Activated CD8-positive, alpha-beta T cell treated with anti-CD3 and anti-CD28 coated beads, Interleukin-2, amount 10 ng/mL, durations not matched to agents 7 days and 5 days (primary cell): ENCODE results near the gene DMAC2L. TPM values are rescaled to one million over a fixed set of nuclear protein-coding genes. Genes with fewer than 3 reads are reported as not detected.
A peak's percentile ranks its signal among the peaks of the same experiment; 100 is the strongest.

Experiments
- ATAC-seq: fragments of 150-1000 bp; cut with Tn5 transposase; one replicate; pipeline ENCODE4 v1.10.0; 2021; ENCODE audit warnings: moderate library complexity
- CTCF ChIA-PET: fragments of 350-600 bp; sonication (Branson Sonifier 250); formaldehyde crosslinking; loops from one replicate; lab custom pipeline; 2021; ENCODE audit warnings: antibody characterized with exemption; lab: Charles Lee
- POLR2A ChIA-PET: fragments of 350-600 bp; sonication (Branson Sonifier 250); formaldehyde crosslinking; loops from one replicate; lab custom pipeline; 2021; ENCODE audit warnings: antibody characterized with exemption; lab: Charles Lee
- DNase-seq: peaks from one replicate; pipeline ENCODE4 v3.0.0-alpha.2; 2020
- H3K27ac Mint-ChIP-seq: one replicate; pipeline ENCODE4 v1.8.0; 2021; ENCODE audit warnings: mild to moderate bottlenecking, mixed read lengths
- H3K27me3 Mint-ChIP-seq: one replicate; pipeline ENCODE4 v1.8.0; 2021; ENCODE audit warnings: low read depth, mixed read lengths
- H3K36me3 Mint-ChIP-seq: one replicate; pipeline ENCODE4 v1.8.0; 2021; ENCODE audit warnings: low read depth, mixed read lengths
- H3K4me1 Mint-ChIP-seq: one replicate; pipeline ENCODE4 v1.8.0; 2021; ENCODE audit warnings: low read depth, mixed read lengths
- H3K4me3 Mint-ChIP-seq: one replicate; pipeline ENCODE4 v1.8.0; 2021; ENCODE audit warnings: mild to moderate bottlenecking, mixed read lengths
- H3K9me3 Mint-ChIP-seq: one replicate; pipeline ENCODE4 v1.8.0; 2022; ENCODE audit warnings: mixed read lengths; ENCODE audit not compliant: insufficient read depth
- total RNA-seq, 2 experiments: library from RNA; stranded (reverse); gene quantifications; one replicate each; pipeline ENCODE4 v1.2.3, GENCODE V29; 2021

The DMAC2L gene
- 10 to 100 TPM; 14.9 to 18.6 TPM for total RNA-seq

- Mint-ChIP-seq H3K36me3 (peaks cover 34% of the 10 kb centered on the region), H3K4me1 (peaks cover 45% of the 10 kb centered on the region), H3K27me3 (no peaks in the 10 kb centered on the region), H3K4me3 (peak within 1 kb of the TSS; percentile 95), H3K9me3 (peaks cover 10% of the 10 kb centered on the region), H3K27ac (peak within 1 kb of the TSS; percentile 98)
- peak; percentile 94 for ATAC-seq
- POLR2A ChIA-PET, result interaction anchor here (0.6 to 2.8 kb wide), 11 partner anchors 9 to 692 kb away, joined by 3 to 25 read pairs (median 3); partner anchors contain the start of genes MGAT2, NIN, RPL36AL and VCPKMT
- DNase-seq, result peak; percentile 92
- CTCF ChIA-PET, result interaction anchor here (0.9 to 3.0 kb wide), 9 partner anchors 9 to 548 kb away, joined by 3 to 50 read pairs (median 3); partner anchors contain the start of genes MAP4K5 and NEMF
These were observed at the start of gene DMAC2L, which contains the start of gene L2HGDH for GRCh38 chr14:50311972-50312733. TSS of gene DMAC2L (plus strand) at chr14:50312324. CDS start at chr14:50321488, 9,164 bp downstream. TSS of gene L2HGDH (minus strand) at chr14:50312229. CDS start at chr14:50312150, 79 bp downstream.

- ATAC-seq (no peak), DNase-seq (no peak)
- Mint-ChIP-seq H3K27me3 (no peaks in the 10 kb centered on the region), H3K36me3 (peaks cover 9% of the 10 kb centered on the region), H3K4me1 (peaks cover 1% of the 10 kb centered on the region), H3K27ac (no peak overlapping the region), H3K4me3 (no peak overlapping the region), H3K9me3 (no peaks in the 10 kb centered on the region)
- ChIA-PET POLR2A (no interaction called here), CTCF (interaction anchor here (0.8 kb wide), 1 partner anchor 14 kb away, joined by 3 read pairs; no protein-coding TSS in a partner anchor)
These were observed 49.3 kb upstream of the DMAC2L start for GRCh38 chr14:50262865-50263264.

GRCh38 chr14:50263321-50263720 lies 48.8 kb upstream of the DMAC2L start:
- CTCF ChIA-PET, result interaction anchor here (0.8 kb wide), 1 partner anchor 14 kb away, joined by 3 read pairs; no protein-coding TSS in a partner anchor
- POLR2A ChIA-PET, result no interaction called here
- no peak overlapping the region for H3K4me3 Mint-ChIP-seq
- ATAC-seq (no peak), DNase-seq (no peak)
- H3K27ac Mint-ChIP-seq, result no peak overlapping the region
- no peaks in the 10 kb centered on the region for H3K27me3 Mint-ChIP-seq
- H3K9me3 Mint-ChIP-seq, result no peaks in the 10 kb centered on the region
- peaks cover 1% of the 10 kb centered on the region for H3K4me1 Mint-ChIP-seq
- H3K36me3 Mint-ChIP-seq, result peaks cover 10% of the 10 kb centered on the region

GRCh38 chr14:50265029-50265428 lies 47.1 kb upstream of the DMAC2L start:
- Mint-ChIP-seq H3K27ac (no peak overlapping the region), H3K9me3 (no peaks in the 10 kb centered on the region), H3K36me3 (peaks cover 15% of the 10 kb centered on the region), H3K27me3 (no peaks in the 10 kb centered on the region), H3K4me1 (peaks cover 1% of the 10 kb centered on the region), H3K4me3 (no peak overlapping the region)
- DNase-seq (no peak), ATAC-seq (no peak)
- ChIA-PET CTCF (no interaction called here), POLR2A (no interaction called here)

GRCh38 chr14:50270932-50271331 lies 41.2 kb upstream of the DMAC2L start:
- DNase-seq (no peak), ATAC-seq (no peak)
- H3K4me3 Mint-ChIP-seq, result no peak overlapping the region
- no peaks in the 10 kb centered on the region for H3K27me3 Mint-ChIP-seq
- no peaks in the 10 kb centered on the region for H3K9me3 Mint-ChIP-seq
- CTCF ChIA-PET, result no interaction called here
- H3K27ac Mint-ChIP-seq, result no peak overlapping the region
- peaks cover 6% of the 10 kb centered on the region for H3K36me3 Mint-ChIP-seq
- no peaks in the 10 kb centered on the region for H3K4me1 Mint-ChIP-seq
- POLR2A ChIA-PET, result no interaction called here

GRCh38 chr14:50272498-50272897 lies 39.6 kb upstream of the DMAC2L start:
- Mint-ChIP-seq H3K9me3 (no peaks in the 10 kb centered on the region), H3K36me3 (peaks cover 9% of the 10 kb centered on the region), H3K27me3 (no peaks in the 10 kb centered on the region), H3K27ac (no peak overlapping the region), H3K4me1 (no peaks in the 10 kb centered on the region), H3K4me3 (no peak overlapping the region)
- POLR2A ChIA-PET, result interaction anchor here (0.6 kb wide), 1 partner anchor 42 kb away, joined by 3 read pairs; no protein-coding TSS in a partner anchor
- CTCF ChIA-PET, result no interaction called here
- no peak for DNase-seq
- ATAC-seq, result no peak

- ATAC-seq (no peak), DNase-seq (no peak)
- ChIA-PET CTCF (interaction anchor here (1.3 kb wide), 1 partner anchor 8 kb away, joined by 3 read pairs; no protein-coding TSS in a partner anchor), POLR2A (no interaction called here)
- no peaks in the 10 kb centered on the region for H3K9me3 Mint-ChIP-seq
- H3K4me3 Mint-ChIP-seq, result no peak overlapping the region
- no peaks in the 10 kb centered on the region for H3K27me3 Mint-ChIP-seq
- H3K4me1 Mint-ChIP-seq, result no peaks in the 10 kb centered on the region
- no peak overlapping the region for H3K27ac Mint-ChIP-seq
- peaks cover 16% of the 10 kb centered on the region for H3K36me3 Mint-ChIP-seq
These were observed 26.3 kb upstream of the DMAC2L start for GRCh38 chr14:50285861-50286260.

- POLR2A ChIA-PET, result no interaction called here
- H3K27ac Mint-ChIP-seq, result no peak overlapping the region
- no peak for DNase-seq
- peaks cover 20% of the 10 kb centered on the region for H3K36me3 Mint-ChIP-seq
- no peaks in the 10 kb centered on the region for H3K9me3 Mint-ChIP-seq
- CTCF ChIA-PET, result no interaction called here
- no peaks in the 10 kb centered on the region for H3K27me3 Mint-ChIP-seq
- no peaks in the 10 kb centered on the region for H3K4me1 Mint-ChIP-seq
- no peak overlapping the region for H3K4me3 Mint-ChIP-seq
- no peak for ATAC-seq
These were observed 24.0 kb upstream of the DMAC2L start for GRCh38 chr14:50288146-50288545.

GRCh38 chr14:50290306-50290705 lies 21.8 kb upstream of the DMAC2L start:
- DNase-seq, result no peak
- Mint-ChIP-seq H3K4me3 (no peak overlapping the region), H3K27me3 (no peaks in the 10 kb centered on the region), H3K36me3 (peaks cover 27% of the 10 kb centered on the region), H3K9me3 (no peaks in the 10 kb centered on the region), H3K4me1 (no peaks in the 10 kb centered on the region), H3K27ac (no peak overlapping the region)
- POLR2A ChIA-PET, result interaction anchor here (0.6 kb wide), 1 partner anchor 40 kb away, joined by 3 read pairs; no protein-coding TSS in a partner anchor
- CTCF ChIA-PET, result no interaction called here
- no peak for ATAC-seq

GRCh38 chr14:50299585-50299984 lies 12.5 kb upstream of the DMAC2L start:
- Mint-ChIP-seq H3K36me3 (peaks cover 27% of the 10 kb centered on the region), H3K27ac (no peak overlapping the region), H3K4me1 (no peaks in the 10 kb centered on the region), H3K4me3 (no peak overlapping the region), H3K9me3 (no peaks in the 10 kb centered on the region), H3K27me3 (no peaks in the 10 kb centered on the region)
- CTCF ChIA-PET, result no interaction called here
- POLR2A ChIA-PET, result no interaction called here
- DNase-seq, result no peak
- ATAC-seq, result no peak

GRCh38 chr14:50301914-50302313 lies 10.2 kb upstream of the DMAC2L start:
- POLR2A ChIA-PET, result no interaction called here
- no peak for ATAC-seq
- Mint-ChIP-seq H3K9me3 (no peaks in the 10 kb centered on the region), H3K36me3 (peaks cover 29% of the 10 kb centered on the region), H3K27me3 (no peaks in the 10 kb centered on the region), H3K27ac (no peak overlapping the region), H3K4me1 (no peaks in the 10 kb centered on the region), H3K4me3 (no peak overlapping the region)
- no peak for DNase-seq
- CTCF ChIA-PET, result interaction anchor here (1.0 kb wide), 1 partner anchor 19 kb away, joined by 4 read pairs; no protein-coding TSS in a partner anchor
